Loucy (cell line): Measurements from ENCODE around the gene CDX1.

Experiments used
- H2AFZ ChIP-seq: fragments of 200-600 bp; sonication (generic); 2 replicates; pipeline ENCODE4 v1.6.0; 2016; ENCODE audit warnings: antibody characterized with exemption, mild to moderate bottlenecking, low read length, moderate library complexity
- H3F3A ChIP-seq: fragments of 200-600 bp; 2 replicates; pipeline ENCODE4 v1.6.0; 2016; ENCODE audit warnings: antibody characterized with exemption, low read depth, mild to moderate bottlenecking
- H3K27me3 ChIP-seq: fragments of 200-600 bp; sonication (generic); 2 replicates; pipeline ENCODE4 v1.6.1; 2014; ENCODE audit warnings: low read length, mild to moderate bottlenecking; ENCODE audit not compliant: insufficient read depth, poor library complexity, severe bottlenecking
- H3K36me3 ChIP-seq: fragments of 200-600 bp; sonication (generic); 2 replicates; pipeline ENCODE4 v1.6.1; 2016; ENCODE audit warnings: low read length; ENCODE audit not compliant: insufficient read depth
- H3K4me1 ChIP-seq: fragments of 200-600 bp; sonication (generic); 2 replicates; pipeline ENCODE4 v1.5.1; 2014; ENCODE audit warnings: low read length, mild to moderate bottlenecking; ENCODE audit not compliant: insufficient read depth, poor library complexity, severe bottlenecking
- H3K4me2 ChIP-seq: fragments of 200-600 bp; sonication (generic); 2 replicates; pipeline ENCODE4 v1.6.0; 2014; ENCODE audit warnings: antibody characterized with exemption, low read length, low read depth, mild to moderate bottlenecking; ENCODE audit not compliant: poor library complexity, severe bottlenecking
- H3K4me3 ChIP-seq: fragments of 200-600 bp; sonication (generic); 2 replicates; pipeline ENCODE4 v1.5.1; 2014; ENCODE audit warnings: low read length, mild to moderate bottlenecking, mixed read lengths; ENCODE audit not compliant: poor library complexity, severe bottlenecking
- H3K79me2 ChIP-seq: fragments of 200-600 bp; sonication (generic); 2 replicates; pipeline ENCODE4 v1.6.1; 2014; ENCODE audit warnings: low read length; ENCODE audit not compliant: insufficient read depth
- H3K9ac ChIP-seq: fragments of 200-600 bp; sonication (generic); 2 replicates; pipeline ENCODE4 v1.6.0; 2014; ENCODE audit warnings: mild to moderate bottlenecking, low read depth, low read length, moderate library complexity; ENCODE audit not compliant: poor library complexity, severe bottlenecking
- H3K9me2 ChIP-seq: fragments of 200-600 bp; sonication (generic); replicated peaks from 2 replicates; pipeline ENCODE4 v1.6.1; 2016; ENCODE audit warnings: low read depth, low read length, mixed read lengths
- H3K9me3 ChIP-seq: fragments of 200-600 bp; sonication (generic); 2 replicates; pipeline ENCODE4 v1.6.1; 2014; ENCODE audit warnings: mild to moderate bottlenecking, antibody characterized with exemption, low read length, low read depth; ENCODE audit not compliant: insufficient read depth
- H4K20me1 ChIP-seq: fragments of 200-600 bp; sonication (generic); 2 replicates; pipeline ENCODE4 v1.6.0; 2014; ENCODE audit warnings: antibody characterized with exemption, low read length, mild to moderate bottlenecking; ENCODE audit not compliant: insufficient read depth, poor library complexity, severe bottlenecking
- CTCF ChIP-seq: fragments of 200-600 bp; sonication (generic); conservative IDR thresholded peaks from 2 replicates; pipeline ENCODE4 v1.5.1; 2014; ENCODE audit warnings: mild to moderate bottlenecking, antibody characterized with exemption, low read length
- EZH2phosphoT487 ChIP-seq: fragments of 200-600 bp; IDR thresholded peaks from 2 replicates; pipeline ENCODE4 v1.6.1; 2018; ENCODE audit warnings: antibody characterized with exemption, mild to moderate bottlenecking, moderate library complexity, borderline replicate concordance

Gene CDX1

GRCh38 chr5:150184990-150185912 is 18.7 kb downstream of the CDX1 start:
- Histone ChIP-seq H4K20me1 (no peaks in the 10 kb centered on the region), H3K4me1 (no peaks in the 10 kb centered on the region), H3K27me3 (no peaks in the 10 kb centered on the region), H3K4me2 (no peak overlapping the region), H3K9ac (no peak overlapping the region), H3K4me3 (no peak overlapping the region), H3K9me3 (no peaks in the 10 kb centered on the region), H3K9me2 (no peaks in the 10 kb centered on the region), H2AFZ (no peak overlapping the region), H3K36me3 (no peaks in the 10 kb centered on the region), H3K79me2 (no peaks in the 10 kb centered on the region), H3F3A (no peaks in the 10 kb centered on the region)
- TF ChIP-seq EZH2phosphoT487 (no peak), CTCF (no peak)

- TF ChIP-seq EZH2phosphoT487 (no peak), CTCF (no peak)
- H3K27me3 ChIP-seq = no peaks in the 10 kb centered on the region
These were observed 19.6 kb downstream of the CDX1 start for GRCh38 chr5:150186137-150186536.

GRCh38 chr5:150186897-150187296 is 20.3 kb downstream of the CDX1 start:
- H3K27me3 ChIP-seq = no peaks in the 10 kb centered on the region
- no peaks in the 10 kb centered on the region for H3K4me1 ChIP-seq
- no peaks in the 10 kb centered on the region for H4K20me1 ChIP-seq
- H3K9ac ChIP-seq = no peak overlapping the region
- H3K4me3 ChIP-seq = no peak overlapping the region
- H3F3A ChIP-seq = no peaks in the 10 kb centered on the region
- no peak overlapping the region for H3K4me2 ChIP-seq
- no peak overlapping the region for H2AFZ ChIP-seq
- H3K36me3 ChIP-seq = no peaks in the 10 kb centered on the region
- no peaks in the 10 kb centered on the region for H3K9me3 ChIP-seq
- H3K79me2 ChIP-seq = no peaks in the 10 kb centered on the region
- TF ChIP-seq CTCF (no peak), EZH2phosphoT487 (no peak)
- H3K9me2 ChIP-seq = no peaks in the 10 kb centered on the region

More at GRCh38 chr5:150186137-150186536, 19.6 kb downstream of the CDX1 start:
- H3K4me2 ChIP-seq = no peak overlapping the region
- H2AFZ ChIP-seq = no peak overlapping the region
- H3K9me2 ChIP-seq = no peaks in the 10 kb centered on the region
- no peak overlapping the region for H3K4me3 ChIP-seq
- H3K36me3 ChIP-seq = no peaks in the 10 kb centered on the region
- H3K9ac ChIP-seq = no peak overlapping the region
- H3K9me3 ChIP-seq = no peaks in the 10 kb centered on the region
- H3K79me2 ChIP-seq = no peaks in the 10 kb centered on the region
- no peaks in the 10 kb centered on the region for H4K20me1 ChIP-seq
- H3F3A ChIP-seq = no peaks in the 10 kb centered on the region
- no peaks in the 10 kb centered on the region for H3K4me1 ChIP-seq
